HG02642 (cell line): ENCODE data around the gene AK1.
"Not testable (repeated sequence)": the region's sequence is repeated elsewhere in the genome, so short reads cannot be mapped to it uniquely, and the experiment has no call there.

Experiments used
- ATAC-seq: cut with Tn5 transposase; IDR thresholded peaks from one replicate; pipeline ENCODE4 v1.9.1; 2021; ENCODE audit warnings: mild to moderate bottlenecking; ENCODE audit not compliant: unreplicated experiment, poor library complexity

AK1 gene

DNA sequence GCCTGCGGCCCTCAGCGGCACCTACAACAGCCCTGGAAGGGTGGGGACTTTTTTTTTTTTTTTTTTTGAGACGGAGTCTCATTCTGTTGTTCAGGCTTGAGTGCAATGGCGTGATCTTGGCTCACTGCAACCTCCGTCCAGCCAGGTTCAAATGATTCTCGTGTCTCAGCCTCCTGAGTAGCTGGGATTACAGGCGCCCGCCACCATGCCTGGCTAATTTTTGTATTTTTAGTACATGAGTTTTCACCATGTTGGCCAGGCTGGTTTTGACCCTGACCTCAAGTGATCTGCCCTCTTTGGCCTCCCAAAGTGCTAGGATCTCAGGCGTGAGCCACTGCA, 7.4 kb downstream of the AK1 start:
- ATAC-seq = not testable (repeated sequence)

GRCh38 chr9:127869310-127870152, 7.9 kb downstream of the AK1 start:
- peak; percentile 73 for ATAC-seq

GRCh38 chr9:127868278-127868902, 9.1 kb downstream of the AK1 start:
- no peak for ATAC-seq

DNA sequence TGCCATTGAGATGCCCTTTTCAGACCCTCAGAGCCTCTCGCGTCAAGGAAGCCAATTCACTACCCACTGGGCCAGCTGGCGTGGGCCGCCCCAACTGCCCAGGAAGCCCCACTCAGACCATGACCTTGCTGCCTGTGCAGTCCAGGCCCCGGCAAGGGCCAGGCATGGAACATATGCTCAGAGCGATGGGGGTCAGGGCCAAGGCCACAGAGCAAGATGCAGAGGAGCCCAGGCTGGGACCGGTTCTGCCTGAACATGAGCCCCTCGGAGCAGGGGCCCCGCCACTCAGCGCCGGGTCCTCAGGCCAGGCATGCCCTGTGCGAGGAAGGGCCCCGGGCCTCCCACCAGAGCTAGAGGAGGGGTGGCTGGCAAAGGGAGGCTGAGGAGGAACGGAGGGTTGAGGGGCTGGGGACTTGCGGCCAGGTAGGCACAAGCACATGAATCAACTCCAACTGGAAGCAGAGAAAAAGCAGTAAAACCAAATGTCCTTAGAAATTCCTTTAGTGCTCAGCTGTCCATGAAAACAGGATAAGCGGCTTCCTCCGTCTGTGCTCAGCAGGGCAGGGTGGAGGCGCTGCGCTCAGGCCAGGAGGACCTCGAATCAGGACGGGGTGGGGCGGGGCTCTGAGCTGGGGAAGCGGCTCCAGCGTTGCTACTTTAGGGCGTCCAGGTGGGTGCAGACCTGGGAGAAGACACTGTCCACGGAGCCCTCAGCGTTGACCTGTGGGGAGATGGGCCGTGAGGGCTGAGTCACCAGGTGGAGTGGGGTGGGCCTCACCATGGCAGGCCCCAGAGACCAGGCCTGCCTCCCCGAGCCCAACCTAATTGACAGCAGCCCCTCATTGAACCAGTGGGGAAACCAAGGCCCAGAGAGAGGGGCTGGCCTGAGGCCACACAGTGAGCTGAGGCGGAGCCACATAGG, 9.9 kb downstream of the AK1 start:
- no peak for ATAC-seq

DNA sequence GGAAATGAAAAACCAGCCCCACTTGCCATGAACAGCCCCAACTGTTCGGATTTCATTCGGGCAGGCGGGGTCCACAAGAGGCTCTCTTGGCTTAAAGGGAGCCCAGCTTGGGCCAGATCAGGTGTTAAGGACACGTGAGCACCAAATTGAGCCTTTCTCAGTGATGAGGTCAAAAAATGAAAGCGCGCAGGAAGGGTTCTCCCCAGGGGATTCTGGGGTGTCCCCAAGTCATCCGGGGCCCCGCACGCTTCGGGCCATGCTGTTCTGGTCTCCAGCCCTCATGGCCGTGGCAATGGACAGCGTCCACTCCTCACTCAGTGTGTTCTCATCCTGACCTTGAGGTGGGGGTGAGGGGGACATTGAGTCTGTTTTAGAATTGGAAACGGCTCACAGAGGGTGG, 10.9 kb downstream of the AK1 start:
- ATAC-seq = no peak

- ATAC-seq = no peak
Observed at GRCh38 chr9:127865645-127866464, 11.6 kb downstream of the AK1 start.

- ATAC-seq = no peak
Observed at GRCh38 chr9:127863191-127863621, 14.3 kb downstream of the AK1 start.

DNA sequence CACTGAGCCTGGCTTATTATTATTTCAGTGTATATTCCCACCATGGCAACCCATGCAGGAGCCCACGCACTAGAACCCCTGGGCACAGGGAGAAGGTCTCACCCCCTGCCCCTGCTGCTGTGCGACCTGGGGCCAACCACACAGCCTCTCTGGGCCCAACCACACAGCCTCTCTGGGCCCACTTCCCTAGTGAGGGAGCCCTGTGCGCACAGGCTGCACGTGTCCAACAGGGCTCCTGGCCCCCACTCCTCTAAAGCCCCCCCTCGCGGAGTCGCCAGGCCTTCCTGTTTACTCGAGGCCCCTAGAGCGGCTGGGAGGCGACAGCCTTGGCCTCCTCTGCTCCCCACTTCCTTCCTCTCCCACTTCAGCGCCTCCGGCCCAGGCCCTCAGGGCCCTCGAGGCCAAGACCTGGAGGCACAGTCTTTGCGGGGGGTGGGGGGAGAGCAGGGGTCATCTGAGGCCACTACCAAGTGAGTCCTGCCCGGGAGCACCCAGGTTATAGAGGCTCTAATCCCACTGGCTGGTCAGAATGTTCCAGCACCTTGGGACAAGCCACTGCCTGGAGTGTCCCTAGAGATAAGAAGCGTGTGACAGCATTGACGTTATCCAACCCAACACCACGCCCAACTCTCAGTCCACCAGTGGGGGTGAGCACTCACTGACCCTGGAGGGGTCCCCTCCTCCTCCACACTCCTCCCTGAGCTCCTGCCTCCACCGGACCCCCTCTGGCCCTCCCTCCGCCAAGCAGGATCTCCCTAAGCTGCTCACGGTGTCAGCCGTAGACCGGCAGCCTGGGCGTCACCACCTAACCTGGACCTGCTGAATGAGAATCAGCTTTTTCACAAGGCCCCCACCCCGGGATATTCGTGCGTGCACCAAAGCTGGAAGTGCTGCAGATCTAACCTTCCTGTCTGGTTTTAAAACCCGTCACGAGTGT, 15.1 kb downstream of the AK1 start:
- no peak for ATAC-seq

DNA sequence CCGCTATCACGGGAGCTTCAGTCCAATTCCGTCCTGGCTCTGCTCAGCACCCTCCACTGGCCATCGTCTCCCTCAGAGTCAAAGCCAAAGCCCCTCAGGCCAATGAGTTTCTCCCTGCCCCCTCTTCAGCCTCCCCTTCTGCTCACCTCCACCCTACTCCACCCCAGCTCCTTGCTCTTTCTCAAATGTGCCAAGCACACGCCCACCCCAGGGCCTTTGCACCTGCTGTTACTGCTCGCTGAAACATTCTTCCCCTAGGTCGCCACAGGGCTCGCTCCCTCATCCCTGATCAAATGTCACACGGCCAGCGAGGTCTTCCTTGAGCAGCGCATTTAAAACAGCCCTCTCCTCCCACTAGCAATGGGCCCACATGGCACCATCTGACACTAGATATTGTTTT, 16.7 kb downstream of the AK1 start:
- no peak for ATAC-seq

DNA sequence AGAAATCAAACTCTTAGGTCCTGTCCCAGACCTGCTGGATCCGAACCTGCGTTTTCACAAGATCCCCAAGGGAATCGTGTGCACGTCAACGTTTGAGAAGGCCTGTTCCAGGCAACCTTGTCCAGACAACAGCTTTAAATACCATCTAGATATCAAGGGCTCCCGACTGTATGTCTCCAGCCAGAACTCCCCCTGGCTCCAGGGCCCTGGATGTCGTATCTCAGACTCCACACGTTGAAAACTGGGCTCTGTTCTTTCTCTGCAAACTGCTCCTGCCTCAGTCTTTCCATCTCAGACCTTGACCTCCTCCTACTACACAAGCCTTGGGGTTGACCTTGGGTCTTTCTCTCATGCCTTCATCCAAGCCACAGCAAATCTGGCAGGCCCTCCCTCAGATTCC, 17.2 kb downstream of the AK1 start:
- ATAC-seq = no peak

- ATAC-seq = no peak
Observed at GRCh38 chr9:127858041-127858512, 19.4 kb downstream of the AK1 start.

GRCh38 chr9:127857278-127857677, 20.2 kb downstream of the AK1 start:
- no peak for ATAC-seq

DNA sequence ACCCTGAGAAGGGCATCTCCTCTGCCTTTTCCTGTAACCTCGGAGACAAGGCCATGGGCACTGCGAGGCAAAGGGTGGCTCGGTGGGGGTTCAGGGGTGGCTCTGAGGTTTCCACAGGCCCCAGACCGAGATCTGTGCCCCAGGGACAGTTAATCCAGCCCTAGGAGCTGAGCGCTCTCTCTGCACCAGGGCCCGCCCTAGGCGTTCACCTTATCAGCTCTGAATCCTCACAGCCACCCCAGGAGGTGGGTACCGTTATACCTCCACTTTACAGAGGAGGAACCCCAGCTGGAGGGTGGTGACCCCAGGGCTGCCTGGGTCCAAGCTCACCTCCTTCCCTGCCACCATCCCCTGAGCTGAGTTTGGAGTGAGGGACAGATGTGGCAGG, 20.8 kb downstream of the AK1 start:
- no peak for ATAC-seq

DNA sequence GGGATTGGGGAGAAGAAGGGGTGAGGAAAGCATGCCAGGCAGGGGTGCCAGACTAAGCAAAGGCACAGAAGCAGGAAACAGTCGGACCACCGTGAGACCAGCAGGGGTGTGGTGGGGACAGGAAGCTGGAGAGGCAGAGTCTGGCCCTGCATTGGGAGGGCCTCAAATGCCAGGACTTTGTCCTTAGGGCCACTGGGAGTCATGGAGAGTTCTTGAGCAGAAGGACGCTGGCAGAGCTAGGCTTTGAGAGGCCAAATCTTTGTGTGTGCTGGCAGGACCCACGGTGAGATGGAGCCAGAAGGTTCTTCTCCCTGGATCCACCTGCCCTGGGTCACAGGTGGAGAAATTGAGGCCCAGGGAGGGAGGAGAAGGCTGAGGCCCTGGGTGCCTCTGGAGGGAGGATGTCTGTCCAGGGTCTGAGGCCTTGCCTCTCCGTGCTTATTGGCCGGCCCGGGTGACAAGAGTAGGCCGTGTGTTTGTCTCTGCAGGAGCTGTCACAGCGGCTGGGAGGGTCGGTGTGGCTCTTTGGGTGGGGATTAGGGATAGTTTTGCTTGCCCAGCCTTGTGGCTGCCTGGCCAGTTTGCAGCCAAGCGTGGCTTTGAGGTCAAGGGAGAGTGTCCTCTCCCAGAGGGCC, 21.3 kb downstream of the AK1 start:
- ATAC-seq = no peak

- no peak for ATAC-seq
Observed at GRCh38 chr9:127855522-127855921, 22.0 kb downstream of the AK1 start.

DNA sequence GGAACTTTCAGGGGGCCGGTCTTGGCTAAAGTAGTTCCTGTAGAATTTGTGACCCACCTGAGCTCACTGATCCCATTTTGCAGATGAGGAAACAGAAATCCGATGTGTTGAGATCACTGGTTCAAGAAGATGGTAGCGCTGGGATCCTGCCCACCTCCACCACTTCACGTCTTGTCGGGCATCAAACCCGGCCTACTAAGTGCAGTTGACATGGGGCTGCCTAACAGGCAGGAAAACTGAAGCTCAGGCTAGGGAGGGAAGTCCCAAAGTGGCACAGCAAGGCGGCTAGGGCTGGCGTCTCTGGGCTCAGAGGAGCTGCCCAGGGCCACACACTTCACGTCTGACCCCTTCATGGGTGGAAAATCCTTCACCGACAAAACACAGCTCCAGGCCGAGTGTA, 22.5 kb downstream of the AK1 start:
- ATAC-seq = no peak

GRCh38 chr9:127854184-127854806, 23.2 kb downstream of the AK1 start, which contains the start of gene ENG:
Gene ENG, minus strand, starts transcription at chr9:127854658. Its CDS starts 303 bp downstream, at chr9:127854355.
- ATAC-seq = no peak
